Pulmonary artery endothelial cell (primary cell): ENCODE data around the gene TMC4. TPM values are rescaled to one million over a fixed set of nuclear protein-coding genes. Genes with fewer than 3 reads are reported as not detected.
"Not testable (repeated sequence)": the region's sequence is repeated elsewhere in the genome, so short reads cannot be mapped to it uniquely, and the experiment has no call there.

Experiments used
- DNase-seq: peaks from one replicate; pipeline ENCODE4 v3.0.0-alpha.2; 2011; ENCODE audit warnings: low read depth, low spot score
- total RNA-seq: library from RNA; depleted of rRNA; stranded (reverse); fragments of >200 nt; gene quantifications from 2 replicates; pipeline ENCODE4 v1.2.3, GENCODE V29; 2014

TMC4 gene
- total RNA-seq, 1 donor from 2014 or later = 0.86 TPM

- DNase-seq = no peak
Observed at GRCh38 chr19:54179921-54180461, 7.0 kb upstream of the TMC4 start.

GRCh38 chr19:54179262-54179852, 6.4 kb upstream of the TMC4 start:
- no peak for DNase-seq

GRCh38 chr19:54178581-54179261, 5.8 kb upstream of the TMC4 start:
- DNase-seq = no peak

GRCh38 chr19:54173951-54174834, 1.2 kb upstream of the TMC4 start:
- no peak for DNase-seq

GRCh38 chr19:54173359-54173699, 369 bp upstream of the TMC4 start:
- no peak for DNase-seq

- DNase-seq = not testable (repeated sequence)
Observed at GRCh38 chr19:54171736-54172431, 1.1 kb downstream of the TMC4 start.

GRCh38 chr19:54169149-54169740, 3.7 kb downstream of the TMC4 start:
- no peak for DNase-seq

- no peak for DNase-seq
Observed at GRCh38 chr19:54168174-54168917, 4.6 kb downstream of the TMC4 start.

- DNase-seq = no peak
Observed at GRCh38 chr19:54165222-54165621, 7.7 kb downstream of the TMC4 start.

- DNase-seq = peak; percentile 47
Observed at GRCh38 chr19:54164369-54165068, 8.4 kb downstream of the TMC4 start.

GRCh38 chr19:54162884-54163283, 10.1 kb downstream of the TMC4 start:
- DNase-seq = no peak

- no peak for DNase-seq
Observed at GRCh38 chr19:54162241-54162805, 10.6 kb downstream of the TMC4 start.

GRCh38 chr19:54160854-54161253, 12.1 kb downstream of the TMC4 start:
- no peak for DNase-seq

- DNase-seq = no peak
Observed at GRCh38 chr19:54160182-54160811, 12.7 kb downstream of the TMC4 start.

GRCh38 chr19:54159352-54160181, 13.4 kb downstream of the TMC4 start, which contains the start of gene LENG1:
Gene LENG1, minus strand, starts transcription at chr19:54159721. Its CDS starts 26 bp downstream, at chr19:54159695.
- peak; percentile 100 for DNase-seq

GRCh38 chr19:54158812-54159351, 14.1 kb downstream of the TMC4 start:
- DNase-seq = no peak

GRCh38 chr19:54156953-54157352, 16.0 kb downstream of the TMC4 start:
- no peak for DNase-seq

GRCh38 chr19:54156490-54156889, 16.5 kb downstream of the TMC4 start:
- no peak for DNase-seq
